Activated naive CD8-positive, alpha-beta T cell treated with anti-CD3 and anti-CD28 coated beads, Interleukin-2, amount 10 ng/mL, durations not matched to agents 7 days and 5 days (primary cell): ENCODE measurements around the gene ELL3. TPM values are rescaled to one million over a fixed set of nuclear protein-coding genes. Genes with fewer than 3 reads are reported as not detected.

Source experiments
- ATAC-seq: fragments of 150-1000 bp; cut with Tn5 transposase; one replicate; pipeline ENCODE4 v1.10.0; 2021; ENCODE audit warnings: low read depth, moderate library complexity
- POLR2A ChIA-PET: fragments of 350-600 bp; sonication (Branson Sonifier 250); formaldehyde crosslinking; loops from one replicate; lab custom pipeline; 2021; ENCODE audit warnings: antibody characterized with exemption; lab: Charles Lee
- DNase-seq: peaks from one replicate; pipeline ENCODE4 v3.0.0; 2021
- H3K27ac Mint-ChIP-seq: one replicate; pipeline ENCODE4 v1.8.0; 2022; ENCODE audit warnings: mild to moderate bottlenecking, mixed read lengths
- H3K27me3 Mint-ChIP-seq: one replicate; pipeline ENCODE4 v1.8.0; 2022; ENCODE audit warnings: mild to moderate bottlenecking, moderate library complexity, mixed read lengths
- H3K36me3 Mint-ChIP-seq: one replicate; pipeline ENCODE4 v1.8.0; 2021; ENCODE audit warnings: mild to moderate bottlenecking, mixed read lengths
- H3K4me1 Mint-ChIP-seq: one replicate; pipeline ENCODE4 v1.8.0; 2021; ENCODE audit warnings: mixed read lengths
- H3K4me3 Mint-ChIP-seq: one replicate; pipeline ENCODE4 v1.8.0; 2022; ENCODE audit warnings: mild to moderate bottlenecking, moderate library complexity, mixed read lengths
- H3K9me3 Mint-ChIP-seq: one replicate; pipeline ENCODE4 v1.8.0; 2021; ENCODE audit warnings: mixed read lengths
- total RNA-seq, 2 experiments: library from RNA; stranded (reverse); gene quantifications; one replicate each; pipeline ENCODE4 v1.2.3, GENCODE V29; 2021

The ELL3 gene
- total RNA-seq, 2 experiments from 2014 or later: 4.6 to 4.9 TPM

- peaks cover 43% of the 10 kb centered on the region for H3K4me1 Mint-ChIP-seq
- POLR2A ChIA-PET: interaction anchor here (0.7 to 2.5 kb wide), 12 partner anchors 8 to 737 kb away, joined by 3 to 27 read pairs (median 7); partner anchors contain the start of genes EIF3J, ELL3, MFAP1 and SERF2
- ATAC-seq (no peak), DNase-seq (no peak)
- H3K27ac Mint-ChIP-seq: peak within 1 kb of the TSS; percentile 99
- peaks cover 44% of the 10 kb centered on the region for H3K36me3 Mint-ChIP-seq
- H3K9me3 Mint-ChIP-seq: no peaks in the 10 kb centered on the region
- no peaks in the 10 kb centered on the region for H3K27me3 Mint-ChIP-seq
- H3K4me3 Mint-ChIP-seq: peak within 1 kb of the TSS; percentile 99
Measured at GRCh38 chr15:43799945-43800285, 23.1 kb upstream of the ELL3 start, which contains the start of gene SERINC4. Gene SERINC4 (minus strand): TSS chr15:43800220. CDS start chr15:43799986, 234 bp downstream.

GRCh38 chr15:43799209-43799944 lies 22.6 kb upstream of the ELL3 start:
- POLR2A ChIA-PET: interaction anchor here (1.7 to 2.5 kb wide), 7 partner anchors 8 to 38 kb away, joined by 6 to 27 read pairs (median 15); partner anchors contain the start of genes ELL3, MFAP1, SERF2 and WDR76
- no peak overlapping the region for H3K4me3 Mint-ChIP-seq
- ATAC-seq (no peak), DNase-seq (no peak)
- H3K9me3 Mint-ChIP-seq: no peaks in the 10 kb centered on the region
- peak overlapping the region; percentile 99 for H3K27ac Mint-ChIP-seq
- peaks cover 48% of the 10 kb centered on the region for H3K4me1 Mint-ChIP-seq
- H3K36me3 Mint-ChIP-seq: peaks cover 48% of the 10 kb centered on the region
- H3K27me3 Mint-ChIP-seq: no peaks in the 10 kb centered on the region

GRCh38 chr15:43796566-43796965 lies 19.8 kb upstream of the ELL3 start:
- POLR2A ChIA-PET: interaction anchor here (0.5 to 4.0 kb wide), 2 partner anchors 28 to 72 kb away, joined by 3 to 17 read pairs; partner anchors contain the start of gene MFAP1

GRCh38 chr15:43795997-43796396 lies 19.2 kb upstream of the ELL3 start:
- no peak for ATAC-seq
- Mint-ChIP-seq H3K27ac (peak overlapping the region; percentile 4), H3K36me3 (peaks cover 42% of the 10 kb centered on the region), H3K9me3 (no peaks in the 10 kb centered on the region), H3K4me1 (peaks cover 56% of the 10 kb centered on the region), H3K4me3 (no peak overlapping the region), H3K27me3 (no peaks in the 10 kb centered on the region)
- no peak for DNase-seq
- POLR2A ChIA-PET: interaction anchor here (4.0 kb wide), 1 partner anchor 28 kb away, joined by 17 read pairs; the partner anchor contains the start of gene MFAP1

More at GRCh38 chr15:43796566-43796965, 19.8 kb upstream of the ELL3 start:
- H3K27me3 Mint-ChIP-seq: no peaks in the 10 kb centered on the region
- peaks cover 47% of the 10 kb centered on the region for H3K36me3 Mint-ChIP-seq
- H3K4me1 Mint-ChIP-seq: peaks cover 59% of the 10 kb centered on the region
- H3K27ac Mint-ChIP-seq: peak overlapping the region; percentile 4
- DNase-seq (no peak), ATAC-seq (no peak)
- H3K4me3 Mint-ChIP-seq: no peak overlapping the region
- no peaks in the 10 kb centered on the region for H3K9me3 Mint-ChIP-seq

- Mint-ChIP-seq H3K27ac (peak overlapping the region; percentile 12), H3K4me1 (peaks cover 53% of the 10 kb centered on the region)
Measured at GRCh38 chr15:43795197-43795596, 18.4 kb upstream of the ELL3 start.

GRCh38 chr15:43794269-43795037 lies 17.7 kb upstream of the ELL3 start:
- peaks cover 33% of the 10 kb centered on the region for H3K36me3 Mint-ChIP-seq
- POLR2A ChIA-PET: interaction anchor here (0.5 to 4.0 kb wide), 3 partner anchors 30 to 1069 kb away, joined by 3 to 22 read pairs (median 17); partner anchors contain the start of gene MFAP1
- ATAC-seq (no peak), DNase-seq (no peak)
- no peaks in the 10 kb centered on the region for H3K27me3 Mint-ChIP-seq
- H3K27ac Mint-ChIP-seq: peak overlapping the region; percentile 49
- H3K9me3 Mint-ChIP-seq: no peaks in the 10 kb centered on the region
- peak overlapping the region; percentile 90 for H3K4me3 Mint-ChIP-seq
- H3K4me1 Mint-ChIP-seq: peaks cover 46% of the 10 kb centered on the region

More at GRCh38 chr15:43795197-43795596, 18.4 kb upstream of the ELL3 start:
- ATAC-seq: no peak
- no peaks in the 10 kb centered on the region for H3K27me3 Mint-ChIP-seq
- DNase-seq: no peak
- peaks cover 38% of the 10 kb centered on the region for H3K36me3 Mint-ChIP-seq
- no peaks in the 10 kb centered on the region for H3K9me3 Mint-ChIP-seq
- peak overlapping the region; percentile 13 for H3K4me3 Mint-ChIP-seq
- POLR2A ChIA-PET: interaction anchor here (0.5 to 4.0 kb wide), 2 partner anchors 29 to 1070 kb away, joined by 3 to 17 read pairs; partner anchors contain the start of gene MFAP1

DNA sequence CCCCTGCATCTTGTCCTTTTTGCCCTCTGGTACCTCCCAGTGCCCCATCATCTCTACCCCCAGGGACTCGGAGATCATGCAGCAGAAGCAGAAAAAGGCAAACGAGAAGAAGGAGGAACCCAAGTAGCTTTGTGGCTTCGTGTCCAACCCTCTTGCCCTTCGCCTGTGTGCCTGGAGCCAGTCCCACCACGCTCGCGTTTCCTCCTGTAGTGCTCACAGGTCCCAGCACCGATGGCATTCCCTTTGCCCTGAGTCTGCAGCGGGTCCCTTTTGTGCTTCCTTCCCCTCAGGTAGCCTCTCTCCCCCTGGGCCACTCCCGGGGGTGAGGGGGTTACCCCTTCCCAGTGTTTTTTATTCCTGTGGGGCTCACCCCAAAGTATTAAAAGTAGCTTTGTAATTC lies 16.9 kb upstream of the ELL3 start:
- Mint-ChIP-seq H3K27ac (peak overlapping the region; percentile 94), H3K4me3 (peak overlapping the region; percentile 90), H3K27me3 (no peaks in the 10 kb centered on the region), H3K4me1 (peaks cover 42% of the 10 kb centered on the region), H3K36me3 (peaks cover 27% of the 10 kb centered on the region), H3K9me3 (no peaks in the 10 kb centered on the region)
- no peak for DNase-seq
- ATAC-seq: no peak
- POLR2A ChIA-PET: interaction anchor here (0.7 to 6.9 kb wide), 9 partner anchors 7 to 283 kb away, joined by 3 to 80 read pairs (median 5); partner anchors contain the start of genes ELL3, HYPK, MFAP1 and SERINC4

DNA sequence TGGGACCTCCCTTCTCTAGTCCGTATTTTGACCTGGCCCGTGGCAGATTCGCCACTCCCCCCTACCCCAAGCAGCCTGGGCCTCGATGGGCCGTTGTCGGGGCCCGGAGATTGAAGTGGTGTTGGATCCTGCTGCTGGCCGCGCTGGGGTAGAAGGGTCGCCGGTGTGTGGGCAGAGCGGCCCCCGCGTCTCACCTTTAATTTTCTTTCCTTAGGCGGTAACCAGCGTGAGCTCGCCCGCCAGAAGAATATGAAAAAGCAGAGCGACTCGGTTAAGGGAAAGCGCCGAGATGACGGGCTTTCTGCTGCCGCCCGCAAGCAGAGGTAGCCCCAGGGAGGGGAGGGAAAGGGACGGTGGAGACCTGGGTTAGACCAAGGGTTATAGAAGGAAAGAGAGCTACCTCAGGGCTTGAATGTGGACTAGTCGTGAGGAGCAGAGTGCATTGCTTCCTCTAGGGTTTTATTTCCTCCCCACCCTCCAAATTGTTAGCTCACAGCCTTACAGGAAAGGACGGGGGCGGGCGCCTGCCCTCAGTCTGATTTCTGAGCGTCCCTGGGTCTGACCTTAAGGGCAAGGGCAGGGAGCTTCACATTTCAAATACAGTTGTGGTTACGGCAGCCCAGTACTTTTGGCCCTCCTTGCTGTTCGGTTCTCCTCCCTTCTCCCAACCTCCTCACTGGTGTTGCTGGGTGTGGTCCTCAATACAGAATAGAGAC lies 16.2 kb upstream of the ELL3 start:
- peak overlapping the region; percentile 94 for H3K27ac Mint-ChIP-seq
- peak overlapping the region; percentile 90 for H3K4me3 Mint-ChIP-seq
- no peaks in the 10 kb centered on the region for H3K9me3 Mint-ChIP-seq
- H3K27me3 Mint-ChIP-seq: no peaks in the 10 kb centered on the region
- peaks cover 37% of the 10 kb centered on the region for H3K4me1 Mint-ChIP-seq
- peaks cover 23% of the 10 kb centered on the region for H3K36me3 Mint-ChIP-seq
- ATAC-seq (peak; percentile 5), DNase-seq (peak; percentile 45)
- POLR2A ChIA-PET: interaction anchor here (0.7 to 6.9 kb wide), 10 partner anchors 8 to 282 kb away, joined by 3 to 80 read pairs (median 4); partner anchors contain the start of genes ELL3, HYPK, MFAP1 and SERINC4

GRCh38 chr15:43791993-43792760 lies 15.4 kb upstream of the ELL3 start, which contains the start of gene SERF2:
Gene SERF2 (plus strand): TSS chr15:43792320. CDS start chr15:43792377, 57 bp downstream.
- DNase-seq (peak; percentile 98), ATAC-seq (peak; percentile 96)
- Mint-ChIP-seq H3K9me3 (no peaks in the 10 kb centered on the region), H3K4me3 (peak within 1 kb of the TSS; percentile 90), H3K4me1 (peaks cover 37% of the 10 kb centered on the region), H3K36me3 (peaks cover 23% of the 10 kb centered on the region), H3K27me3 (no peaks in the 10 kb centered on the region), H3K27ac (peak within 1 kb of the TSS; percentile 94)
- POLR2A ChIA-PET: interaction anchor here (0.7 to 6.9 kb wide), 9 partner anchors 9 to 44 kb away, joined by 3 to 80 read pairs (median 5); partner anchors contain the start of genes ELL3, HYPK, MFAP1 and SERINC4

DNA sequence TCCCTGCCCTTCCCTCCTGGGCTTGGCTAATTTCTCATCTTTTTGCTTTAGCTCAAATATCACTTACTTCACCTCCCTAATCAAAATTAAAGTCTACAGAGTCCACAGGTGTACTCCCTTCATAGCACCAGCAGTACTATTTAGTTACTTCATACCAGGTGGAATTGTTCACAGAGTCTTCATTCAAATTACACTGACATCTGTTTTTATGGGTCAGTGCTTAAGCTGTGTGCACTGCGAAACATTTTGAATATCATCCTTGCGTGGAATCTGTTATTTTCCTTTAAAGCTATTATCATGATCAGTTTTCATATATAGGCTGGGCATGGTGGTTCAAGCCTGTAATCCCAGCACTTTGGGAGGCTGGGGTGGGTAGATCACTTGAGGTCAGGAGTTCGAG lies 12.6 kb upstream of the ELL3 start:
- Mint-ChIP-seq H3K4me1 (peaks cover 19% of the 10 kb centered on the region), H3K9me3 (no peaks in the 10 kb centered on the region), H3K27ac (no peak overlapping the region), H3K4me3 (no peak overlapping the region), H3K27me3 (no peaks in the 10 kb centered on the region), H3K36me3 (peaks cover 7% of the 10 kb centered on the region)
- no peak for ATAC-seq
- POLR2A ChIA-PET: interaction anchor here (0.6 to 6.9 kb wide), 2 partner anchors 12 to 1225 kb away, joined by 5 to 80 read pairs; partner anchors contain the start of gene ELL3
- no peak for DNase-seq

DNA sequence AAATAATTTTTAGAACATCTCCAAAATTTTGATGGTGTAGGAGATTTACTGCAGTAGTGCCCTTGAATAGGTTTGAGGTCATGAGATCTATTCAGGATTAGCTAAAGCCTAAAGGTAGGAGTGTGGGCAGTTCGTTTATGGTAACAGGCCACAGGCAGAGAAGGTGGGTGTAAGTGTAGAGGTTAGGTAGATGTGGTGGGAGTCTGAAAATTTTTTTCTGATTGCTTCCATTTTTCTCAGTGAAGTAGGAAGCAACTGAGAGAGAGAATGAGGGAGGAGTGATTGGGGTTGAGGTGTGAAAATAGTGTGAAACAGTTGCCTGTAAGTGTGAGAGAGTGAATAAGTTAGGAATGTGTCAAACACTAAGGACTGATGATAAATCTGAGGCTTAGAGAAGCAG lies 2.2 kb upstream of the ELL3 start:
- ATAC-seq (no peak), DNase-seq (no peak)
- Mint-ChIP-seq H3K27ac (peak overlapping the region; percentile 37), H3K36me3 (peaks cover 2% of the 10 kb centered on the region), H3K4me1 (peaks cover 13% of the 10 kb centered on the region), H3K4me3 (peak overlapping the region; percentile 24), H3K9me3 (no peaks in the 10 kb centered on the region), H3K27me3 (no peaks in the 10 kb centered on the region)
- POLR2A ChIA-PET: interaction anchor here (0.6 to 5.8 kb wide), 2 partner anchors 12 to 1200 kb away, joined by 3 to 80 read pairs; partner anchors contain the start of gene SERF2
